Thoracic aorta (tissue), 2 donors: Measurements from ENCODE around the gene HDAC4. TPM values are rescaled to one million over a fixed set of nuclear protein-coding genes. Genes with fewer than 3 reads are reported as not detected.
"Not testable (repeated sequence)": the region's sequence is repeated elsewhere in the genome, so short reads cannot be mapped to it uniquely, and the experiment has no call there.

Experiments
- ATAC-seq: fragments of 150-250 bp; one replicate; pipeline ENCODE4 v1.8.0; 2017; ENCODE audit warnings: low read depth; ENCODE audit not compliant: insufficient number of reproducible peaks, low FRiP score
- DNase-seq: peaks from one replicate; pipeline ENCODE4 v3.0.0-alpha.2; 2020; ENCODE audit warnings: low spot score
- H3K27ac ChIP-seq, 2 donors: fragments of 200-600 bp; sonication (generic); 1 replicate in 1 of 2; 2 replicates in 1 of 2; pipeline ENCODE4 v1.5.1; 2016; ENCODE audit warnings: mild to moderate bottlenecking in 2 of 2, moderate library complexity in 2 of 2
- H3K27me3 ChIP-seq: fragments of 200-600 bp; sonication (generic); replicated peaks from 2 replicates; pipeline ENCODE4 v1.6.0; 2016; ENCODE audit warnings: mild to moderate bottlenecking; ENCODE audit not compliant: insufficient read depth
- H3K36me3 ChIP-seq: fragments of 200-600 bp; sonication (generic); one replicate; pipeline ENCODE4 v1.5.1; 2016
- H3K4me1 ChIP-seq, 2 donors: fragments of 200-600 bp; sonication (generic); 1 replicate in 1 of 2; 2 replicates in 1 of 2; pipeline versions ENCODE4 v1.5.1 to v1.6.0; 2016; ENCODE audit warnings: low read depth in 2 of 2, mild to moderate bottlenecking in 1 of 2; ENCODE audit not compliant: control insufficient read depth in 1 of 2
- H3K4me3 ChIP-seq: fragments of 200-600 bp; sonication (generic); 2 replicates; pipeline ENCODE4 v1.5.1; 2016; ENCODE audit warnings: mild to moderate bottlenecking
- H3K9me3 ChIP-seq: fragments of 200-600 bp; sonication (generic); 2 replicates; pipeline ENCODE4 v1.5.1; 2016
- total RNA-seq, 2 donors: library from RNA; depleted of rRNA; stranded (reverse); fragments of >200 nt; gene quantifications; one replicate each; pipeline versions ENCODE4 v1.1.0 to v1.2.3, GENCODE V29; 2016
- TF ChIP-seq, protein P1 (sequence below): fragments of 200-600 bp; sonication (generic); IDR thresholded peaks from one replicate; pipeline ENCODE4 v1.5.1; 2019; ENCODE audit warnings: antibody characterized with exemption

HDAC4 gene
- total RNA-seq, 2 donors from 2014 or later: 79.2 to 163 TPM

DNA sequence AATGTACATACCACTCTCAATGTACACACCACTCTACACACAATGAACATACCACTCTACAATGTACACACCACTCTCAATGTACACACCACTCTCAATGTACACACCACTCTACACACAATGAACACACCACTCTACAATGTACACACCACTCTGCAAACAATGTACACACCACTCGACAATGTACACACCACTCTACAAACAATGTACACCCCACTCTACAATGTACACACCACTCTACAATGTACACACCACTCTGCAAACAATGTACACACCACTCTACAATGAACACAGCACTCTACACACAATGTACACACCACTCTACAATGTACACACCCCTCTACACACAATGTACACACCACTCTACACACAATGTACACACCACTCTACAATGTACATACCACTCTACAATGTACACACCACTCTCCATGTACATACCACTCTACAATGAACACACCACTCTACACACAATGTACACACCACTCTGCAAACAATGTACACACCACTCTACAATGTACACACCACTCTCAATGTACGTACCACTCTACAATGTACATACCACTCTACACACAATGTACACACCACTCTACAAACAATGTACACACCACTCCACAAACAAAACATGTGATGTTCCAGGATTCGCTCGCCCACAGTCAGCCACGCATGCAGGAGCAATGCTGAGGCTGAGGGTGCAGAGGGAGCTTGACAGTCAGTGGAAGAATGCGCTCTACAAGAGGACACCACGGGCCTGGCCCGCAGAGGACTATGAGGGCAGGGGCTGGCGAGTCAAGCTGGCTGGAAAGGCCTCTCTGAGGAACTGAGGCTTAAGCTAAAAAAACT, 118.2 kb downstream of the HDAC4 start:
- Histone ChIP-seq H3K4me1 (peaks cover 15 to 38% of the 10 kb centered on the region in 2 donors), H3K27ac (no peak overlapping the region), H3K36me3 (no peaks in the 10 kb centered on the region), H3K4me3 (no peak overlapping the region), H3K27me3 (no peaks in the 10 kb centered on the region), H3K9me3 (no peaks in the 10 kb centered on the region)
- ATAC-seq (no peak), DNase-seq (no peak)
- TF ChIP-seq, protein P1, sequence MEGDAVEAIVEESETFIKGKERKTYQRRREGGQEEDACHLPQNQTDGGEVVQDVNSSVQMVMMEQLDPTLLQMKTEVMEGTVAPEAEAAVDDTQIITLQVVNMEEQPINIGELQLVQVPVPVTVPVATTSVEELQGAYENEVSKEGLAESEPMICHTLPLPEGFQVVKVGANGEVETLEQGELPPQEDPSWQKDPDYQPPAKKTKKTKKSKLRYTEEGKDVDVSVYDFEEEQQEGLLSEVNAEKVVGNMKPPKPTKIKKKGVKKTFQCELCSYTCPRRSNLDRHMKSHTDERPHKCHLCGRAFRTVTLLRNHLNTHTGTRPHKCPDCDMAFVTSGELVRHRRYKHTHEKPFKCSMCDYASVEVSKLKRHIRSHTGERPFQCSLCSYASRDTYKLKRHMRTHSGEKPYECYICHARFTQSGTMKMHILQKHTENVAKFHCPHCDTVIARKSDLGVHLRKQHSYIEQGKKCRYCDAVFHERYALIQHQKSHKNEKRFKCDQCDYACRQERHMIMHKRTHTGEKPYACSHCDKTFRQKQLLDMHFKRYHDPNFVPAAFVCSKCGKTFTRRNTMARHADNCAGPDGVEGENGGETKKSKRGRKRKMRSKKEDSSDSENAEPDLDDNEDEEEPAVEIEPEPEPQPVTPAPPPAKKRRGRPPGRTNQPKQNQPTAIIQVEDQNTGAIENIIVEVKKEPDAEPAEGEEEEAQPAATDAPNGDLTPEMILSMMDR: no peak

DNA sequence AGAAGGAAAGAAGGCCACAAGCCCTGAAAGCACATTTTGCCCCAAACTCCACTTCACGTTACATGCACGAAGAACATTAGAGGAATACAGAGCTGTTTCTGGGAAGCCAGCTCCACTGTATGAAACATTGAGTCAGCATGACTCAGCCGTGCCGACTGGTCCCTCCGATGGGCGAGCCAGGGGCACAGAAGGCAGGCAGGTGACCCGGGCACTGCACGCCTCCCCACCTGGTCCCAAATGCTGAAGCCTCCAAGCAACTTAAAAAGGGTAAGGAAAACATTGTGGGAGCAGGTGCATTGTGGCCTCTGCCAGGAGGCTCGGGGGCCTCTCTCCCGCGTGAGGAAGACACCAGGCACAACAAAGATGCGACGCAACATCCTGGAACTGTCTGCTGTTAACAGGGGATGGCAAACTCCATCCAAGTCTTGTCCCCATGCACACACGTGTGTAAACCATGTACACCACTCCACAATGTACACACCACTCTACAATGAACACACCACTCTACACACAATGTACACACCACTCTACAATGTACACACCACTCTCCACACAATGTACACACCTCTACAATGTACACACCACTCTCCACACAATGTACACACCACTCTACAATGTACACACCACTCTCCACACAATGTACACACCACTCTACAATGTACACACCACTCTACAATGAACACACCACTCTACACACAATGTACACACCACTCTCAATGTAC, 120.4 kb downstream of the HDAC4 start:
- ATAC-seq, H3K9me3 ChIP-seq, H3K27me3 ChIP-seq, H3K36me3 ChIP-seq, H3K4me3 ChIP-seq: not testable (repeated sequence)
- DNase-seq: peak; percentile 56
- H3K27ac ChIP-seq: peak overlapping the region; percentile 1 to 43
- H3K4me1 ChIP-seq: peaks cover 17 to 45% of the 10 kb centered on the region in 2 donors

DNA sequence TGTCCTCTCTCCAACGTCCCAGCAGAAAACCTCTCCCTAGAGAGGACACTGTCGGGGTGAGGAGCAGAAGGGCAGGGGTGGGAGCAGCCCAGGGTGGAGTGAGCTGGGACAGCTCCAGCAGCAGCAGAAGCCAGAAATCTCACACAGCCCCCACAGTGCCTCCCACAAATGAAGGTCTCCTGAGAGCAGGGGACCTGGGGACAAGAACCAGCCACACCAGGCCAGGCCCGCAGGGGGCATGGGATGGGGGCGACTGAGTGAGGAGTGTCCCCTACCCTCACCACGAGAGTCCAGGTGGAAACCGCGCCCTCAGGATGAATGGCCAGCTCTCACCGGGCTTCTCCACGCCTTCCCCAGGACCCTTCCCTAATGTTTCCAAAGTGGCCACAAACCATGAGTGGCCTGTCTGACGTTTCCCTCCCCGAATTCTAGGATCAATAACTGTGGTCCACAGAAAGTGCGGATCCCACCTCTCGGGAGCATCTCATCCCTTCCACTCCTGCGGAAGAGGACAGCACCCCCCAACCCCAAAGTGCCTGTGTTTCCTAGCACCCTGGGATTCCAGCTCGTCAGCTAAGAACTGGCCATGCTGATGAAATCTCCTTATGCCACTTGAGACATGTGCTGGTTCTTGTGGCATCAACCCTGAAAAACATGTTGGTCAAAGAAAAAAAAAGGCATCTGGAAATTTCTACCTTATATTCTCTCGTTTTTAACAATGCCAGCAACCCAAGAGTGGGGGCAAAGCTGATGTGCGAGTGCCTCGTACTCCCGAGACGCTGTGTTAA, 121.1 kb downstream of the HDAC4 start:
- TF ChIP-seq, protein P1: no peak
- peaks cover 18 to 47% of the 10 kb centered on the region in 2 donors for H3K4me1 ChIP-seq
- no peak for DNase-seq

DNA sequence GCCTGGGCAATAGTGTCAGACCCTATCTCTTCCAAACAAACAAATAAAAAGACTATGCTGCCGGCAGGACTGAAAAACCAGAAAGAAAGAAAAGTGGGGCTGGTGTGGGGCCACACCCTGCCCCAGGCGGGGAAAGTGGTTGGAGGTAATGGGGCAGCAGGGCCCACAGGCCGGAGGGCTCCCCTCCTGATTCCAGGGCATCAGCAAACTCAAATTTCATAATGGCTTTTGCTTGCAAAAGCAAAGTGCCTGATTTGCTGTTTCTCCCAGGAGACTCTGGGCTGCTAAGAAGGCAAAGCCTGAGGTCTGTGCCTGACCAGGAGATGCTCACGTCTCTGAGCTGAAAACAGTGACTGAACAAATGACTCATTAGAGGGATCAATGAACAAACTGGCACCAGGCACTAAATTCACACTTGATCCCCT, 121.9 kb downstream of the HDAC4 start:
- ATAC-seq: no peak

More for the DNA sequence above, 121.1 kb downstream of the HDAC4 start:
- ATAC-seq: no peak
- peak overlapping the region; percentile 1 to 43 for H3K27ac ChIP-seq
- no peak overlapping the region for H3K4me3 ChIP-seq
- no peaks in the 10 kb centered on the region for H3K9me3 ChIP-seq
- no peaks in the 10 kb centered on the region for H3K27me3 ChIP-seq
- H3K36me3 ChIP-seq: no peaks in the 10 kb centered on the region

DNA sequence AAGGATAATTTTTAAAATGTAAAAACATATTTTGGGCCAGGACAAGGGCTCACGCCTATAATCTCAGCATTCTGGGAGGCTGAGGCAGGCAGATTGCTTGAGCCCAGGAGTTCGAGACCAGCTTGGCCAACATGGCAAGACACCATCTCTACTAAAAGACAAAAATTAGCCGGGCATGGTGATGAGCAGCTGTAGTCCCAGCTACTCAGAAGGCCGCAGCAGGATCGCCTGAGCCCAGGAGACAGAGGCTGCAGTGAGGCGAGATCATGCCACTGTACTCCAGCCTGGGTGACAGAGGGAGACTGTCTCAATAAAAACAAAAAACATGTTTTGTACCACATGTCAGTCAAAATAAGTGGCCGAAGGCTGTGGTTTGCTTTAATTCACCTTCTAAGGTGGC, 122.5 kb downstream of the HDAC4 start:
- H3K4me1 ChIP-seq: peaks cover 21 to 53% of the 10 kb centered on the region in 2 donors
- ATAC-seq (no peak), DNase-seq (no peak)
- H3K36me3 ChIP-seq: no peaks in the 10 kb centered on the region
- H3K4me3 ChIP-seq: no peak overlapping the region
- no peaks in the 10 kb centered on the region for H3K9me3 ChIP-seq
- TF ChIP-seq, protein P1: no peak
- H3K27ac ChIP-seq: no peak overlapping the region
- H3K27me3 ChIP-seq: no peaks in the 10 kb centered on the region

More for the DNA sequence above, 121.9 kb downstream of the HDAC4 start:
- Histone ChIP-seq H3K4me3 (no peak overlapping the region), H3K36me3 (no peaks in the 10 kb centered on the region), H3K27me3 (no peaks in the 10 kb centered on the region), H3K27ac (peak overlapping the region in 1 of 2 donors; percentile 43), H3K4me1 (peaks cover 21 to 53% of the 10 kb centered on the region in 2 donors), H3K9me3 (no peaks in the 10 kb centered on the region)
- TF ChIP-seq, protein P1: no peak
- DNase-seq: no peak
